HL-60/S4 treated with retinoic acid at 250 ng/mL for 4 days and 3 days (cell line): ENCODE results near the gene CLIP1.
"Not testable (repeated sequence)": the region's sequence is repeated elsewhere in the genome, so short reads cannot be mapped to it uniquely, and the experiment has no call there.

Experiments
- in situ Hi-C: fragments of 300-500 bp; cut with MboI; formaldehyde crosslinking; loops from 2 replicates; pipeline ENCODE4 v1.7.0; 2022; ENCODE audit warnings: low sequenced_read_pairs

CLIP1 gene

GRCh38 chr12:122399592-122400373, 22.7 kb downstream of the CLIP1 start:
- in situ Hi-C loops: no loop called here

DNA sequence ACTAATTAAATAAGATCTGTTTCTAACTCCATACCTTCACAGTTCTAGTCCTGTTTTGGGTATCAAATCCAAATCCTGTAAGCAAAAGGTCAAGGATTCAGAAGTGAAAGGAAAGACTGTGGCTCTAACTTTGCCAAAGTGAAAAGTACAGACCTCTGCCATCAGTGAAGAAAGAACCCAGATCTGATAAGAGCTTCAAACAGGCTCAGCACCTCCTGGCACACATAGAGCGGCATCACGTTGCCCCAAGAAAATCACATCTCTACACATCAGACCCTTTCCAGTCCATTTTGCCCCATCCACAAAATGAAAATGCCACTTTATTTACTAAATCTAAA, 23.2 kb downstream of the CLIP1 start:
- in situ Hi-C loops: no loop called here

DNA sequence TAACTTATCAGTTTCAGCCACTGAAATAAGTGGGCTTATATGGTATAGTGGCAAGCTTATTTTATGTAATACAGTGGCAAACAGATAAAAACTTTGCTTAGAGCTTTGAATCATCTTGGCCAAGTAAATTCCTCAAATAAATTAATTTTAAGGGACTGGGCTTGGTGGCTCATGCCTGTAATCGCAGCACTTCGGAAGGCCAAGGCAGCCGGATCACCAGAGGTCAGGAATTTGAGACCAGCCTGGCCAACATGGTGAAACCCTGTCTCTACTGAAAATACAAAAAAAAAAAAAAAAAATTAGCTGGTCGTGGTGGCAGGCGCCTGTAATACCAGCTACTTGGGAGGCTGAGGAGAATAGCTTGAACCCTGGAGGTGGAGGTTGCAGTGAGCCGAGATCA, 24.5 kb downstream of the CLIP1 start:
- in situ Hi-C loops: not testable (repeated sequence)

- in situ Hi-C loops: no loop called here
Measured at GRCh38 chr12:122395319-122395718, 27.1 kb downstream of the CLIP1 start.

GRCh38 chr12:122394626-122395194, 27.8 kb downstream of the CLIP1 start:
- in situ Hi-C loops: no loop called here

DNA sequence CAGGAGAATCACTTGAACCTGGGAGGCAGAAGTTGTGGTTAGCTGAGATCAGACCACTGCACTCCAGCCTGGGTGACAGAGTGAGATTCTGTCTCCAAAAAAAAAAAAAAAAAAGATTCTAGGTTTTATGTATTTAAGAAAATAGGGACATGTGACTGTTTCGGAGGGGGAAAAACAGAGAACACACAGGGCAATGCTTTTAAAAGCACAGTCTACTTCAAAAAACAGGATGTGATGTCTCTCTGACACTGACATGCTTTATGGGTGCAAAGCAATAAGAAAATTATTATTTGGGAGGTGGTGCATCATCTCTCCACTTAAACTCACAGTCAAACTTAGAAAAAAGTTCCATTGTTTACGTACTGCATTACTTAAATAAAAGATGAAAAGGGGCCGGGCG, 28.7 kb downstream of the CLIP1 start:
- in situ Hi-C loops: no loop called here

DNA sequence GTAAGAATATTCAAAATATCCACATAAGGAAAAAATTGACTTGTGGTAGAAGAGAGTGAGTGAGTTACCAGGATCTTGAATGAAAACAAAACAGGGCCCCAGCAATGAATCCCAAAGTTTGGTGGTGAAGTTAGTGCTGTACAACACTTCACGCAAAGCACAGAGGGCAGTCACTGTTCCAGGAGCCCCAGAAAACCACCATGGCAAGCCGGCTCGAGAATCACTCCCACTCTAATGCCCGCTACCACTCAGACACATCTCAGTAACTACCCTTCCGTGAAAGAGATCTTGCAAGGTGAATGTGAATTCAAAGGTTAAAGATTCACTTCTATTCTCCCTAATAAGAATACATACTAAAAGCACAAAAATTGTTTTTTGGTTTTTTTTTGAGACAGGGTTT, 30.1 kb downstream of the CLIP1 start:
- in situ Hi-C loops: no loop called here

- in situ Hi-C loops: loop anchor here (10.0 kb wide), 1 partner anchor 85 kb away; no protein-coding TSS in a partner anchor
Measured at GRCh38 chr12:122389677-122390076, 32.8 kb downstream of the CLIP1 start.

DNA sequence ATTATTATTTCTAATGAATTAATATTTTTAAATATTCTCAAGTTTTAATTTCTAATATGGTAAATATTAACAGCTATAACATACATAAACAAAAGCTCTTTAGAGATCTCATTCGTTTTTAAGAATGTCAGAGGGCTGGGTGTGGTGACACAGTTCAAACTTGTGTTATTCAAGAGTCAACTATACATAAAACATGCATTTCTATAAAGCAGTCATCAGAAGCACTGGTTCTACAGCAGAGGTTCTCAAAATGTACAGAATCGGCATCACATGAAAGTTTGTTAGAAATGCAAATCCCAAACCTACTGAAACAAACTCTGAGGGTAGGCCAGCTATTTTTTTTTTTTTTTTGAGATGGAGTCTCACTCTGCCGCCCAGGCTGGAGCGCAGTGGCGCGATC, 34.6 kb downstream of the CLIP1 start:
- in situ Hi-C loops: loop anchor here (10.0 kb wide), 1 partner anchor 87 kb away; no protein-coding TSS in a partner anchor

- in situ Hi-C loops: loop anchor here (10.0 kb wide), 1 partner anchor 89 kb away; no protein-coding TSS in a partner anchor
Measured at GRCh38 chr12:122385171-122386016, 37.1 kb downstream of the CLIP1 start.

- in situ Hi-C loops: loop anchor here (10.0 kb wide), 1 partner anchor 92 kb away; no protein-coding TSS in a partner anchor
Measured at GRCh38 chr12:122382919-122383350, 39.5 kb downstream of the CLIP1 start.

GRCh38 chr12:122381021-122381420, 41.4 kb downstream of the CLIP1 start:
- in situ Hi-C loops: loop anchor here (10.0 kb wide), 1 partner anchor 94 kb away; no protein-coding TSS in a partner anchor

- in situ Hi-C loops: not testable (repeated sequence)
Measured at GRCh38 chr12:122376751-122377150, 45.7 kb downstream of the CLIP1 start.

- in situ Hi-C loops: no loop called here
Measured at GRCh38 chr12:122374707-122375106, 47.8 kb downstream of the CLIP1 start.

DNA sequence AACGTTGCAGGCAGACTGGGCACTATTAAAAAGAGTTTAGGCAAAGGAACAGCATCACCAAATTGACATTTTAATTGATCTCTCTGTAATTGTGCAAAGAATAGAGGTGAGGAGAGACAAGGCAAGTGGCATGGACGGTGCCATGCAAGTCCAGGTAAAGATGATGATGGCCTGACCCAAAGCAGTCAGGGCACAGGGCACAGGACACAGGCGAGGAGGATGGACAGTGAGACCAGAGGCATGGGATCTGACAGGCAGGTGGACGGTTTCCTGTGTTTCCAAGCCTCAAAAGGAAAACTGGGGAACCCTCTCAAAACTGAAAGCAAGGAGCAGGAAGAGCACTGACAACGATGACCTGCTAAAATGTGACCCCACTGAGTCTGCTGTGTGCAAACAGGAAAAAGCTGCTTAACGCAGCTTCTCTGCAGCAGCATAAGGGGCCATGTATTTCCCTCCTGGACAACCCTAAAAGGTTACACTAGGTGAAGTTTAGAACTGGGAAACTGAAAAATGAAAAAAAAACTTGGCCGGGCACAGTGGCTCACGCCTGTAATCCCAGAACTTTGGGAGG, 50.9 kb downstream of the CLIP1 start:
- in situ Hi-C loops: no loop called here

DNA sequence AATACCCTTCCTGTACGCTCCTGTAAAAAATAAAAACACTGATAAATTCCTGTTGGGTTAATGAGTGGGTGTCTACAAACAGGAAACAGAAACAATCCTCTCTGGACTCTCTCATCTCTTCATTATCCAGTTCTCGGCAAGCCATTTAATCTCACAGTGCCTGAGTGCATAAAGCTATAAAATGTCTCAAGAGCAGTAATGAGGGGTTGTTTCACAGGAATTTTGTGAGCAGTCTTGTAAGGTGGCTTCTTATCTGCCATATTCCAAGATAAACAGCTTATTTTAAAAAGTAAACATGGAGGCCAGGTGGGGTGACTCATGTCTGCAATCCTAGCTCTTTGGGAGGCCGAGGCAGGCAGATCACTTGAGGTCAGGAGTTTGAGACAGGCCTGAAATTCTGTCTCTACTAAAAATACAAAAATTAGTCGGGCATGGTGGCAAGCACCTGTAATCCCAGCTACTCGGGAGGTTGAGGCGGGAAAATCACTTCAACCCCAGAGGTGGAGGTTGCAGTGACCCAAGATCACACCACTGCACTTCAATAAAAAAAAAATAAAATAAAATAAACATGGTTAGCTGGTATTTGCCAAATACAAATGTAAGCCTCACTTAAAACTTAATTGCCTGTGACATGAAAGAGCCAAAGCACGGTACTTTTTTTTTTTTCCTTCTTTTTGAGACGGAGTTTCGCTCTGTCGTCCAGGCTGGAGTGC, 54.0 kb downstream of the CLIP1 start:
- in situ Hi-C loops: no loop called here

DNA sequence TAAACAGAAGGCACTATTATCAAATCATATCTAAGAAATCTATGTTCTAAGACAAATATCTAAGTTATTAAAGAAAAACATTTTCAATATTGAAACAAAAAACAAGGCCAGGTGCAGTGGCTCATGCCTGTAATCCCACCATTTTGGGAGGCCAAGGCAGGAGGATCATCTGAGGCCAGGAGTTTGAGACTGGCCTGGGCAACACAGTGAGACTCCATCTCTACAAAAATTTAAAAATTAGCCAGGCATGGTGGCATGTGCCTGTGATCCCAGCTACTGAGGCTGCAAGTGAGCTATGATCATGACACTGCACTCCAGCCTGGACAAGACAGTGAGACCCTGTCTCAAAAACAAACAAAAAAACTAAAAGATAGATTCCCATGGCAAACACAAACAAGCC, 54.8 kb downstream of the CLIP1 start:
- in situ Hi-C loops: not testable (repeated sequence)

GRCh38 chr12:122366685-122367475, 55.6 kb downstream of the CLIP1 start:
- in situ Hi-C loops: no loop called here

DNA sequence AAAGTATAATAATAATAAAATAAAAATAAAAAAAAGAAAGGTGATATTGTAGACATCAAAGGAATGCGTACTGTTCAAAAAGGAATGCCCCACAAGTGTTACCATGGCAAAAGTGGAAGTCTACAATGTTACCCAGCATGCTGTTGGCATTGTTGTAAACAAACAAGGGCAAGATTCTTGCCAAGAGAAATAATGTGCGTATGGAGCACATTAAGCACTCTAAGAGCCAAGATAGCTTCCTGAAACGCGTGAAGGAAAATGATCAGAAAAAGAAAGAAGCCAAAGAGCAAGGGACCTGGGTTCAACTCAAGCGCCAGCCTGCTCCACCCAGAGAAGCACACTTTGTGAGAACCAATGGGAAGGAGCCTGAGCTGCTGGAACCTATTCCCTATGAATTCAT, 57.2 kb downstream of the CLIP1 start:
- in situ Hi-C loops: not testable (repeated sequence)

- in situ Hi-C loops: no loop called here
Measured at GRCh38 chr12:122363782-122364181, 58.7 kb downstream of the CLIP1 start.
